Coronary artery (tissue), 2 donors: ENCODE results near the gene EML3.
A peak's percentile ranks its signal among the peaks of the same experiment; 100 is the strongest.

Experiments used
- DNase-seq: peaks from one replicate; pipeline ENCODE4 v3.0.0-alpha.2; 2017; ENCODE audit warnings: low spot score
- H3K27ac ChIP-seq, 2 donors: fragments of 200-600 bp; sonication (generic); one replicate each; pipeline ENCODE4 v1.5.1; 2016 to 2019
- H3K4me3 ChIP-seq: fragments of 200-600 bp; sonication (generic); 2 replicates; pipeline ENCODE4 v1.5.1; 2016; ENCODE audit warnings: mild to moderate bottlenecking, moderate library complexity
- CTCF ChIP-seq: fragments of 200-600 bp; sonication (generic); IDR thresholded peaks from one replicate; pipeline ENCODE4 v1.5.1; 2019; ENCODE audit warnings: antibody characterized with exemption

EML3 gene

DNA sequence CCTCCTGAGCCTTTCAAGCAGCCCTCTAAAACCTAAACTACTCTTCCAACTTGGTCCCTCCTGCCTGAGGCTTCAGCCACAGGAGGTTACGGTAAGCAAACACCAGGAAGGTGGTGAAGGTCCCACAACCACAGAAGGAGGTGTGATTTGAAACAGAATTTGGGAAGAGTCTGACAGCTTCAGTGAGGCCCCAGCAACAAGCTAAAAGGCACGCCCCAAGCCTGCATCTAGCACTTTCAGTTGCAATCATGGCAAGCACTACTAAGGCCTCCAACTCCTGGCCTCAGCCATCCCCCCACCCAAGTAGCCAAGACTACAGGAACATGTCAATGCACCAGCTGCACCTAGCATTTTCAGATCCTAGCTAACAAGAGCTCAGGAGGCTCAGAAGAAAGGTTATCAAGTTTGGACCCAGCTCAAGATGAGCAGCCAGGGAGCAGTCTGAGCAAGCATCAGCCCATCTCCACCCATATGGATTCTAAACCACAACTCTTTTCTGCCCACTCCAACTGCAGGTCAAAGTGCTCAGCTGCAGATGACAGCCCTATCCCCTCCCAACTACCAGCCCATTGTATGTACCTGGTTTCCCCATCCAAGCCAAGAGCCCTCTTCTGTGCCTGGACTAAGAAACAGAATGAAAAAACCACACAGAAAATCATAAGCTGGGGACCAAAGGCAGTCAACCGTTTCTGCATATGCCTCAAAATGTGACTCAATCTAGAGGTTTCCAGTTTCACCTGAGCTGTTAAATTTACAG, 55.5 kb downstream of the EML3 start:
- no peak for TF ChIP-seq CTCF
- H3K27ac ChIP-seq, result peak overlapping the region; percentile 93 to 95
- DNase-seq, result no peak
- H3K4me3 ChIP-seq, result peak overlapping the region; percentile 61

DNA sequence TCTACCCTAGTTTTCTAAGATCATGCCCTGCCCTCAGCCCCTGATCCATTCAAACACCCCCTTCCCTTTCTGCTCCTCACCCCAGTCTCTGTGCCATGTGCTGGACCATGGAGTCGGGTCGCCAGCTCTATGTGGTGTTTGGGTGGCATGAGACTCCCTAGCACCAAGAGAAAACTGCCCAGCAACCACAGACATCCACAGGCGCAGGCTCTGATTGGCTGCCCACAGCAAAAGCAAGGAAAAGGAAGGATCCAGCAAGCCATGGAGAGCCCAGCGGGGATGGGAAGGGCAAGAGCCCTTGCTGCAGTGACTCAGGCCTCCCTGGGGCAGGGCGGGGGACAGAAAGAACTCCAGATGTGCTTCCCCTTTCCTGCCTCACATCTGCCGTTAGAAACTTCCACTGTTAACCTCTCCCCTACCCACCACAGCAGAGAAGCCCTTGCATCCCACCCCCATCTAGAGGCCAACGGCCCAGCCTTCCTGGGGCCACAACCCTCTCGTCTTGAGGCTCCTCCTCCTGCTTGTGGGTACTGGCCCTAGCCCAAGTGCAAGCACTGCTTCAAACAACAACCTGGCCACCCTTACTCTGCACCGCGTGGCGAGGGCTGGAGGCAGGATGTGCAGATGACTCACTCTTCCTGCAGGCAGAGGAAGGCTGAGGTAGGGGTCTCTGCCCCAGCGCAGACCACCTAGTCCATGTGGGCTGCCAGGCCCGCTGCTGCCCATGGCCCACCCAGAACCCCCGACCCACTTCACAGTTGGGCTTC, 56.3 kb downstream of the EML3 start:
- no peak for TF ChIP-seq CTCF
- DNase-seq, result peak; percentile 97
- H3K27ac ChIP-seq, result peak overlapping the region; percentile 93 to 95
- peak overlapping the region; percentile 61 for H3K4me3 ChIP-seq

DNA sequence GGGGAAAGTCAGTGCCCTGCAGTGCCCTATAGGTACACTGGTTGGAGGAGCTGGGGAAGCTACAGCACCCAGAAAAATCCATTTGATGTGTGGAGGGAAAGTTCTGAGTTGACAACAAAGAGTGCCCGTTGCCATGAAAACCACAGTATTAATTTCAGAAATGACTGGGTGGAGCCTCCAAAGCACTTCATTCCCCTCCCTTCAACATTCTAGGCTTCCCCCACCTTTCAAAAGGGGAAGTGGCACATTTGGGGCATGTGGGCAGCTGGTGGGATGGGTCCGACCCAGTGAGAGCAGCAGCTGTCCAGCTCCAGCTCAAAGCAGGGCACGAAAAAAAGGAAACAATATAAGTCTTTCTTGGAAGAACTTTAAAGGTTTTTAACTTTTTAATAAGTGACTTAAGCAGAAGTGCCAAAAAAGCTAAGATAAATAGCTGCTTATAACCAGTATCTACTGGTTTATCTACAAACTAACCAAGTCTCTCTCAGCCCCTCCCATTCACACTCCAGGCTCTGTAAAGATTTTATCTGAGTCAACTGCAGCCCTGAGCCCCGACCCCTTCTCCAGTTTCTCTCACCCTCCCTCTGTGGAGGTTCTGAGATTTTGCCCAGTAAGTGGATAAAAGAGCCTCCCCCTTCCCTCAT, 57.0 kb downstream of the EML3 start:
- DNase-seq, result no peak
- peak overlapping the region; percentile 93 to 95 for H3K27ac ChIP-seq
- TF ChIP-seq CTCF, result no peak
- peak overlapping the region; percentile 61 for H3K4me3 ChIP-seq

DNA sequence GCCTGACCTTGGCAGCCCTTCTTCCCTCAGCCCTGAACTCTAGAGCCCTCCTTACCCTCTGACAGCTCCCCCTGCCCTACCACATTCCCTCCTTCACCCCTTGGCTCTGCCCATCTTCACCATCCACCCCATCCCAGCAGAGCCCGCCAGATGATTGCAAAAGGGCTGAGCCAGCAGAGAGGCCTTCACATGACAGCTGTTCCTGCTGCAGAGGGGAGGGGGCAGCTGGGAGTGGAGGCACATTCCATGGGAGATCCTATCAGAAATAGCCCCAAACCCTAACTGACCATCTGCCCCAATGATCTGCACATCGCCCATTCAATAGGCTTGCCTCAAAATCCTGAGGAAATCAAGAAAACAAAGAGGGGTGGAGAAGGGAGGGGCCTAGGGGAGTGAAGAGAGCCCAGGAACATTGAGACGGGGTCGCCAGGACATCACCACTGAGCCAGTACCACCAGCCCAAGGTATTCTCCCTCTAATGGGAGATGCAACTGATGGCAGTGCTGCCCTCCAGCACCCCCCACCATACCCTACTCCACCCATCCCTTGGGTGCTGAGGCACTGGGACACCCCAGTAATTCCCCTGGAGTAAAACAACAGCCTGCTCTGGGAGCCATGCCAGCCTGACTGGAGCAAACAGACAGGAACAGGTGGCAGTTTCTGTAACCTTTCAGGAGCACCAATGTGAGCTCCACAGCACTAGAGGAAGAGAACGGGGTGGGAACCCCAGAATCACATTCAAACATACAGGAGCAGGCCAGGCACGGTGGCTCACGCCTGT, 58.0 kb downstream of the EML3 start:
- peak overlapping the region; percentile 93 to 95 for H3K27ac ChIP-seq
- H3K4me3 ChIP-seq, result no peak overlapping the region
- TF ChIP-seq CTCF, result no peak
- DNase-seq, result no peak

- DNase-seq, result no peak
- no peak for TF ChIP-seq CTCF
- Histone ChIP-seq H3K4me3 (peak overlapping the region; percentile 57), H3K27ac (peak overlapping the region; percentile 93 to 95)
These were observed 58.7 kb downstream of the EML3 start for GRCh38 chr11:62553839-62554361.

GRCh38 chr11:62553080-62553838, 59.3 kb downstream of the EML3 start:
- Histone ChIP-seq H3K27ac (peak overlapping the region; percentile 93 to 95), H3K4me3 (peak overlapping the region; percentile 57)
- TF ChIP-seq CTCF, result no peak
- peak; percentile 96 for DNase-seq
